Hypothalamus (tissue), 51 donors: ENCODE measurements around the gene GPR158.
A peak's percentile ranks its signal among the peaks of the same experiment; 100 is the strongest.
"Not testable (repeated sequence)": the region's sequence is repeated elsewhere in the genome, so short reads cannot be mapped to it uniquely, and the experiment has no call there.

Experiments
- DNase-seq, 51 donors: peaks; one replicate each; lab custom pipeline; 2025; lab: John Stamatoyannopoulos, UW

Gene GPR158

GRCh38 chr10:25294032-25294926 lies 119.5 kb downstream of the GPR158 start:
- peak in 1 of 51 donors; percentile 38 for DNase-seq

GRCh38 chr10:25296324-25296723 lies 121.5 kb downstream of the GPR158 start:
- DNase-seq: no peak

GRCh38 chr10:25297466-25297865 lies 122.7 kb downstream of the GPR158 start:
- DNase-seq: no peak

- DNase-seq: no peak
These were observed 125.3 kb downstream of the GPR158 start for GRCh38 chr10:25300073-25300472.

DNA sequence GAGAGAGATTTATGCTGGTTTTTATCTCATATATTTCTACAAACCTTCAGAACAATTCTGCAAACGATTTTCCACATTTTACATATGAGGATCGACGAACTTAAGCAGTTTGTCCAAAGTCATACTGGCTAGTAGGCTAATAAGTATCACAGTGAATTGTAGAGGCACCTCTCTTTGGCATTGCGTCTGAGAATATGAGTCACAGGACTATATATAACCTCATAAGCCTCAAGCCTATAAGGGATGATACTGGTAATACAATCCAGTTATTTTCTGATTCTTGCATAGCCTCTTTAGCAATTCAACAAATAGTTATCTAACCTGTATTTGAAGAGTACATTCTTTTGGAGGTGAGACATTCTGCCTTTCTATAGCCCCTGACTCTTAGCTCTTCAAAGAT lies 129.8 kb downstream of the GPR158 start:
- no peak for DNase-seq

DNA sequence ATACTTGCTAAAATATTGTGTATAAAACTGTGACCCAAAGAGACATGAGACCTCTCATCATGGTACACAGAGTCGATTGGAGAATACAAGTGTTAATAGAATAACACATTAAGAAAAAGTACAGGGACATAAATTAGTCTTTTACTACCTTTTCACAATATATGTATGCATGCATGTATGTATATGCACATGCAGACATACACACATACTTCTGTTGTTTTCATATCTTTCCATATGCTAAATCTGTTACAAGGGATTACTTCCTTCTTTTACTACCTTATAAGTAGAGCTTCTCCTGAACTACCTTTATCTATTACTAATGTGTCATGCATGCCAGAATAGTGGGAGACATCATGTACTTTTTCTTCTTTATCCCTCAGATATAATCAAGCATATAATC lies 131.6 kb downstream of the GPR158 start:
- no peak for DNase-seq

DNA sequence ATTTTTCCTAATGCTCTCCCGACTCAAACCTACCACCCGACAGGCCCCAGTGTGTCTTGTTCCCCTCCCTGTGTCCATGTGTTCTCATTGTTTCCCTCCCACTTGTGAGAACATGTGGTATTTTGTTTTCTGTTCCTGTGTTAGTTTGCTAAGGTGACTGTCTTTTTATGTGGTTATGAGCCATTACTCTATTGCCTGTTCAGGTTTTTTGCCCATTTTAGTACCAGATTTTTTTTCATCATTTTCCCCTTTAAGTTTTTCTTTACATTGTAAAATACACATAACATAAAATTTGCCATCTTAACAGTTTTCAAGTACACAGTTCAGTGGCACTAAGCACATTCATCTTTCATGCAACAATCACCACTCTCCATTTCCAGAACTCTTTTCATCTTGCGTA lies 133.5 kb downstream of the GPR158 start:
- DNase-seq: no peak

GRCh38 chr10:25317596-25318211 lies 142.9 kb downstream of the GPR158 start:
- DNase-seq: not testable (repeated sequence)

- DNase-seq: no peak
These were observed 152.5 kb downstream of the GPR158 start for GRCh38 chr10:25327273-25327672.

GRCh38 chr10:25328361-25328760 lies 153.6 kb downstream of the GPR158 start:
- DNase-seq: no peak

- DNase-seq: not testable (repeated sequence)
These were observed 154.8 kb downstream of the GPR158 start for GRCh38 chr10:25329587-25329986.

DNA sequence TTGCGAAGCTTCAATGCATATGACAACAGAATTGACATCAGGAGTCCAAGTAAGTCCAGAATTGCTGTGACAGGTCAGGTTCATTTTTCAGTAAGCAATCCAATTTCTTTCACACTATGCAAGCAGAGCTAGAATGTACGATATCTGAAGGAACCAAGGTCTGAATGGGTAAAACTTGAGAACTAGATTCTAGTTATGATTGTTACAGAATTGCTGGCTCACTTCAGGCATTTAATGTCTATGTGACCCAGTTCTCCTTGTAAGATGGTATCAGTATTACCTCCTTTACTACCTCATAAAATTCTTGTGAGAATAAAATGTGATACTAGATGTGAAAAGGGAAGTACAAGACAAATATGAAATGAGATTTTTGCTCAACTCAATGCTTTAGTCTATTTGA lies 159.6 kb downstream of the GPR158 start:
- no peak for DNase-seq

- DNase-seq: no peak
These were observed 161.5 kb downstream of the GPR158 start for GRCh38 chr10:25336330-25336729.

DNA sequence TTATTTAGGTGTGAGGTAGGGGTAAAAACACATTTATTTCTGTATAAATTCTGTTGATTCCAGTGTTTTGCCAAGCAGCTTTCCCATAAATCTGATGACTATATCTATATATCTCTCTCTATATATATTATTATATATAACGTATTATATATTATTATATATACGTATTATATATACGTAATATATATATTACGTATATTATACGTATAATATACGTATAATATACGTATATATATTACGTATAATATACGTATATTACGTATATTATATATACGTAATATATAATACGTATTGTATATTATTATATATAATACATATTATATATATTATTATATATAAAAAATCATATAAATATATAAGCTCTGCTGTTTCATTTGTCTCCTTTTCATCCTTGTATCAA lies 163.5 kb downstream of the GPR158 start:
- DNase-seq: no peak

- DNase-seq: no peak
These were observed 165.2 kb downstream of the GPR158 start for GRCh38 chr10:25339966-25340365.

- no peak for DNase-seq
These were observed 174.7 kb downstream of the GPR158 start for GRCh38 chr10:25349520-25349919.

DNA sequence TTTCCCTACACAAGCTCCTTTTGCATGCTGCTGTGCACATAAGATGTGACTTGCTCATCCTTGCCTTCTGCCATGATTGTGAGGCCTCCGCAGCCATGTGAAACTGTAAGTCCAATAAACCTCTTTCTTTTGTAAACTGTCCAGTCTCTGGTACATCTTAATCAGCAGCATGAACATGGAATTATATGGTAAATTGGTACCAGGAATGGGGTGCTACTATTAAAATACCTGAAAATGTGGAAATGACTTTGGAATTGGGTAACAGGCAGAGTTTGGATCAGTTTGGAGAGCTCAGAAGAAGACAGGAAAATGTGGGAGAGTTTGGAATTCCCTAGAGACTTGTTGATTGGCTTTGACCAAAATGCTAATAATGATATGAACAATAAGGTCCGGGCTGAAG lies 181.8 kb downstream of the GPR158 start:
- DNase-seq: no peak

- no peak for DNase-seq
These were observed 182.5 kb downstream of the GPR158 start for GRCh38 chr10:25357269-25357668.

GRCh38 chr10:25382029-25382810 lies 207.4 kb downstream of the GPR158 start:
- DNase-seq: peak in 2 of 51 donors; percentile 12 to 29

DNA sequence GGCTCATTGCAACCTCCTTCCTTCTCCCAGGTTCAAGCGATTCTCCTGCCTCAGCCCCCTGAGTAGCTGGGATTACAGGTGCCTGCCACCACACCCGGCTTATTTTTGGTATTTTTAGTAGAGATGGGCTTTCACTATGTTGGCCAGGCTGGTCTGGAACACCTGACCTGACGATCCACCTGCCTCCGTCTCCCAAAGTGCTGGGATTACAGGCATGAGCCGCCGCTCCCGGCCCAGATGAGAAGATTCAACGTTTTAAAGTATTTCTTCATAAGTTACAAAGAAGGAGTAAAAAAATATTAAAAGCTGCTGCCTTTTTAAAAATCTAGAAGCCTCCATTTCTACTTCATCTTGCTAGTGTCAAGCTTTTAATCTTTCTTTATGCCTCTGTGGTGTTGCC lies 208.1 kb downstream of the GPR158 start:
- DNase-seq: not testable (repeated sequence)

DNA sequence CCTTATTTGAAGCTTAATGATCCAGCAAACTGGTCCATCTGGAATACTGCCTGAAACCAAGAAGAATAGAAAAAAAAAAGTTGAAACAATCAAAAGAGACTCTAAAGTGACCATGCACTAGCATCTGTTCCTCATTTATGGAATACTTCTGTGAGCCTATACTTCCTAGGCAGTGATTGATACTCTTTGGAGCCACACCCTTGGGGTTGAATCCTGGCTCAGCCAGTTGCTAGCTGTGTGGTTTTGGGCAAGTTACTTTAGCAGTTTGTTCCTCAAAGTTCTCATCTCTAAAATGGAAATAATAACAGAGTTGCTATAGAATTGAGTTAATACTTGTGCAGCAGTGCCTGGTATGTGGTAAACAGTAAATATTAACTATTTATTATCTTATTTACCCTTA lies 208.9 kb downstream of the GPR158 start:
- no peak for DNase-seq
